ENCODE results near the gene MAP3K13. TPM values are rescaled to one million over a fixed set of nuclear protein-coding genes. Genes with fewer than 3 reads are reported as not detected.

The MAP3K13 gene
- total and polyA plus RNA-seq, 10 of the 15 experiments (the other 5 are each of a cell fraction or from before 2014, with no cell fraction given): 10.5 to 70.8 (median 26.8) TPM

GRCh38 chr3:185330238-185330637 lies 32.7 kb upstream of the MAP3K13 start:
- ATAC-seq (no peak), DNase-seq (ENCODE audit: low read depth, low spot score) (no peak), FAIRE-seq (no peak)
- ChIA-PET RAD21 (ENCODE audit: unreplicated experiment) (interaction anchor here (0.6 to 1.2 kb wide), 2 partner anchors 13 to 22 kb away, joined by 3 read pairs; no protein-coding TSS in a partner anchor), POLR2A (interaction anchor here (0.6 to 0.7 kb wide), 2 partner anchors 302 to 565 kb away, joined by 4 to 9 read pairs; no protein-coding TSS in a partner anchor), CTCF (interaction anchor here (0.6 to 3.7 kb wide), 5 partner anchors 12 to 222 kb away, joined by 3 to 20 read pairs (median 4); no protein-coding TSS in a partner anchor), SMC1A (ENCODE audit: uncharacterized antibody, unreplicated experiment) (interaction anchor here (1.0 to 1.1 kb wide), 2 partner anchors 11 to 12 kb away, joined by 3 to 4 read pairs; no protein-coding TSS in a partner anchor)
- in situ Hi-C loops (cut with MboI): no loop called here
- Histone ChIP-seq H2AFZ (ENCODE audit: control insufficient read depth, low read depth, low read length) (no peak overlapping the region), H3K27ac (ENCODE audit: control insufficient read depth, insufficient read depth) (no peak overlapping the region), H3K4me2 (ENCODE audit: control insufficient read depth, insufficient read depth) (no peak overlapping the region), H3K36me3 (ENCODE audit: control insufficient read depth in 2 of 2, insufficient read depth in 2 of 2, low read length in 1 of 2) (no peaks in the 10 kb centered on the region), H3K27me3 (replicated peaks in 1 of 2; ENCODE audit: control insufficient read depth in 2 of 2, insufficient read depth in 2 of 2, low read length in 1 of 2) (no peaks in the 10 kb centered on the region), H4K20me1 (ENCODE audit: control insufficient read depth, insufficient read depth) (no peaks in the 10 kb centered on the region), H3K4me3 (no peak overlapping the region), H3K9ac (ENCODE audit: control insufficient read depth, insufficient read depth, low read length) (no peak overlapping the region), H3K4me1 (ENCODE audit: control insufficient read depth, insufficient read depth, low read length) (peaks cover 10% of the 10 kb centered on the region), H3K79me2 (ENCODE audit: control insufficient read depth, insufficient read depth, low read length) (no peaks in the 10 kb centered on the region), H3K9me3 (replicated peaks; ENCODE audit: control insufficient read depth, insufficient read depth, low read length) (no peaks in the 10 kb centered on the region)
- no peak for TF ChIP-seq YBX1 (IDR thresholded peaks at IDR 0.05)
- no peak for TF ChIP-seq EP300 (IDR thresholded peaks at IDR 0.05; ENCODE audit: borderline replicate concordance in 1 of 2, control insufficient read depth in 1 of 2, low read depth in 2 of 2, low read length in 2 of 2)
- TF ChIP-seq LARP7 (IDR thresholded peaks at IDR 0.05): no peak
- TF ChIP-seq SUPT20H (IDR thresholded peaks at IDR 0.05; ENCODE audit: borderline replicate concordance, control insufficient read depth, low read depth, low read length): no peak
- TF ChIP-seq RBBP5 (conservative IDR thresholded peaks at IDR 0.05): no peak
- no peak for TF ChIP-seq POLR2A (IDR thresholded peaks at IDR 0.05; ENCODE audit: low read depth, low read length)
- TF ChIP-seq YY1 (IDR thresholded peaks at IDR 0.05; ENCODE audit: low read depth, low read length): no peak
- no peak for TF ChIP-seq USF2 (IDR thresholded peaks at IDR 0.05; ENCODE audit: borderline replicate concordance, low read depth, low read length)
- no peak for TF ChIP-seq BCL11A (IDR thresholded peaks at IDR 0.05; ENCODE audit: low read depth, low read length)
- TF ChIP-seq PAX8 (IDR thresholded peaks at IDR 0.05): no peak
- no peak for TF ChIP-seq KLF5 (IDR thresholded peaks at IDR 0.05; ENCODE audit: partially characterized antibody)
- TF ChIP-seq RELB (IDR thresholded peaks at IDR 0.05; ENCODE audit: low read depth): no peak
- no peak for TF ChIP-seq PML (IDR thresholded peaks at IDR 0.05; ENCODE audit: low read length)
- TF ChIP-seq NBN (IDR thresholded peaks at IDR 0.05): no peak
- TF ChIP-seq MAX (IDR thresholded peaks at IDR 0.05; ENCODE audit: low read depth, low read length): no peak
- TF ChIP-seq CEBPB (IDR thresholded peaks at IDR 0.05; ENCODE audit: borderline replicate concordance in 1 of 2, low read depth in 2 of 2, low read length in 2 of 2): no peak
- no peak for TF ChIP-seq ASH2L (IDR thresholded peaks at IDR 0.05; ENCODE audit: borderline replicate concordance, low read depth)
- no peak for TF ChIP-seq SP1 (IDR thresholded peaks at IDR 0.05; ENCODE audit: low read depth, low read length)
- TF ChIP-seq CHD1 (IDR thresholded peaks at IDR 0.05; ENCODE audit: low read depth, low read length): no peak
- TF ChIP-seq IRF5 (IDR thresholded peaks at IDR 0.05; ENCODE audit: borderline replicate concordance): no peak
- 64% methylated on average over 6 of the region's 6 CpGs for WGBS (ENCODE audit: insufficient coverage, insufficient replicate concordance, low lambda C conversion rate, missing lambda C conversion rate)
- intact Hi-C loops (cut with micrococcal nuclease; ENCODE audit: unreplicated experiment): no loop called here
- no TSS peak for BruUV-seq (replicated peaks)

Data from GM12878 (cell line).